Large intestine (tissue), 3 donors: ENCODE data around the gene ASPA. TPM values are rescaled to one million over a fixed set of nuclear protein-coding genes. Genes with fewer than 3 reads are reported as not detected.
"Not testable (repeated sequence)": the region's sequence is repeated elsewhere in the genome, so short reads cannot be mapped to it uniquely, and the experiment has no call there.

Experiments used
- DNase-seq, 2 donors: peaks; one replicate each; pipeline versions ENCODE4 v3.0.0 to v3.0.0-alpha.2; 2013
- H3K27ac ChIP-seq: one replicate; pipeline ENCODE4 v1.5.1; 2013; ENCODE audit warnings: low read length
- H3K27me3 ChIP-seq: 2 replicates; pipeline ENCODE4 v1.6.1; 2013; ENCODE audit warnings: low read length; ENCODE audit not compliant: control insufficient read depth, insufficient read depth
- H3K36me3 ChIP-seq: 2 replicates; pipeline ENCODE4 v1.6.1; 2013; ENCODE audit warnings: low read length; ENCODE audit not compliant: control insufficient read depth, insufficient read depth
- H3K4me1 ChIP-seq: one replicate; pipeline ENCODE4 v1.6.1; 2013; ENCODE audit warnings: low read length; ENCODE audit not compliant: control insufficient read depth, insufficient read depth
- H3K4me3 ChIP-seq: one replicate; pipeline ENCODE4 v1.5.1; 2013; ENCODE audit warnings: low read length
- H3K9me3 ChIP-seq: one replicate; pipeline ENCODE4 v1.6.1; 2013; ENCODE audit warnings: mild to moderate bottlenecking, low read depth, low read length, moderate library complexity; ENCODE audit not compliant: control insufficient read depth
- WGBS: methylation state at CpG from one replicate; pipeline ENCODE4 v1.1.5; 2013; ENCODE audit warnings: low lambda C conversion rate; ENCODE audit not compliant: insufficient coverage; 5-methylcytosine and 5-hydroxymethylcytosine counted together
- polyA plus RNA-seq: library from polyadenylated mRNA; unstranded; fragments of 120-200 nt; gene quantifications from one replicate; pipeline ENCODE4 v1.2.1, GENCODE V29; 2013

The ASPA gene
- polyA plus RNA-seq, 1 donor = 0.96 TPM

DNA sequence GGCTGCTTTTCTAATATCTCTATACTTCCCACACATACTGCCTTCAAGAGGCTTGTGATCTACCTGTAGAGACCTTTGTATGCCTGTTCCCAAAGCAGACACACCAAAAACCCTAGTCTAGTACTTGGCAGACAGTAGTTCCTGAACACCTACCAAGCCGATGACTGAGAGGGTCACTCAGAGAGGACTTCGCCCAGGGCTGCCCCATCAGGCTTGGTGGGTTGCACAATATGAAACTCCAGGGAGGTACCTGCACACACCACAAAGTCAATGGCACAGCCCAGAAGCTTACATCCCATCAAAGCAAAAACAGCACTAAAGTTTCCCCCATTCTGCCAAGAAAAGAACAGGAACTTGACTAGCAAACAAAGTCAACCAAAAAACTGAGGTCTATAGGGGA lies 30.3 kb downstream of the ASPA start:
- Histone ChIP-seq H3K36me3 (no peaks in the 10 kb centered on the region), H3K4me3 (no peak overlapping the region), H3K9me3 (no peaks in the 10 kb centered on the region), H3K27ac (no peak overlapping the region), H3K27me3 (no peaks in the 10 kb centered on the region), H3K4me1 (no peaks in the 10 kb centered on the region)
- no CpG with 5 or more reads among the region's 2 CpGs for WGBS
- peak; percentile 26 to 54 for DNase-seq

DNA sequence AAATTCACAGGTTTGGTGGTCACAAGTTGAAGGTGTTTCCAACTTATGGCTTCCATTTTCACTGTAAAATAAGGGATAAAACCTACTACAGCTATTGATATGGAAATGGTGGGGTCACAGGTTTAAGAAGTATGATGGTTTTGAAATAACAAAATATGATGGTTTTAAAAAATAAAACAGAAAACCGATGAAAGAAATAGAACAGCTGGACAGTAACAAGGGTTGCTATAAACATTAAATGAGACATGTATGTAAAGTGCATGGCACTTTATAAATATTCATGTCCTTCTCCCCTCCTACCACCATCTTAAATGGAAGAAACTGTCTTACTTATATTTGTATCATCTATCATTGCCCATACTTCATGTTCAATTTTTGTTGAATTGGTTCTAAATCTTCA lies 31.3 kb downstream of the ASPA start:
- no peaks in the 10 kb centered on the region for H3K9me3 ChIP-seq
- DNase-seq = no peak
- H3K27ac ChIP-seq = no peak overlapping the region
- H3K4me3 ChIP-seq = no peak overlapping the region
- H3K4me1 ChIP-seq = no peaks in the 10 kb centered on the region
- no peaks in the 10 kb centered on the region for H3K36me3 ChIP-seq
- H3K27me3 ChIP-seq = no peaks in the 10 kb centered on the region
- 88% methylated on average over 1 of the region's 1 CpG for WGBS

DNA sequence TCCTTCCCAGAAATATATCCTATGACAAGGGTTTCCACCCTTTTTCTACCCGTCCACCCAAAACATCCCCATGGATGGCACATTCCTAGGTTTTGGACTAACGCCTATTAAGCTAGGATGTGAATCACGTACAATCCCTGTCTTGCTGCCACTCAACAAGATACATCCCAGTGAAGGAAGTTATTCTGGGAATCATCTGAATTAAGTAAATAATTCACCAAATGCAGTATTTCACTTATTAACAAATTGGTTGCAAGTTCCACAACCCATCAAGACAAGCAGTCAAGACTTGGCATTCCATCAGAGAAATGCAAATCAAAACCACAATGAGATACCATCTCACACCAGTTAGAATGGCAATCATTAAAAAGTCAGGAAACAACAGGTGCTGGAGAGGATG lies 32.1 kb downstream of the ASPA start:
- H3K4me1 ChIP-seq = no peaks in the 10 kb centered on the region
- H3K27me3 ChIP-seq = no peaks in the 10 kb centered on the region
- H3K9me3 ChIP-seq = no peaks in the 10 kb centered on the region
- WGBS = no CpG with 5 or more reads among the region's 3 CpGs
- no peak for DNase-seq
- H3K4me3 ChIP-seq = no peak overlapping the region
- no peak overlapping the region for H3K27ac ChIP-seq
- H3K36me3 ChIP-seq = peaks cover 2% of the 10 kb centered on the region

DNA sequence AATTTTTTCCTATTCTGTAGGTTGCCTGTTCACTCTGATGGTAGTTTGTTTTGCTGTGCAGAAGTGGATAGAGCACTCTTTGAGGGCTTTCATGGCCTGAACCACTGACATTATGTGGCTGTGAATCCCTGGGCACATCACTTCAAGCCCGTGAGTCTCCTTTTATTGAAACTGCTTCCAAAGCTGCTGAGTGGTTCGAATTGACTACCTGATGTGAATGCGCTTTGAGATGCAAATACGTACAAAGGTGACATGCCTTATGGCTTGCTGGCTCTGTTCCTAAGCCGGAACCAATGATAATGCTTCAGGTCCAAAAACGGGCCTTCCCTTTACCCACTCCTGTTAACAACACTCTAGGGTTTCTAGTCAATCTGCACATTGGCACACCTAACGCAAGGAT lies 34.3 kb downstream of the ASPA start:
- no peaks in the 10 kb centered on the region for H3K4me1 ChIP-seq
- H3K9me3 ChIP-seq = no peaks in the 10 kb centered on the region
- no peaks in the 10 kb centered on the region for H3K27me3 ChIP-seq
- no CpG with 5 or more reads among the region's 7 CpGs for WGBS
- H3K36me3 ChIP-seq = peaks cover 13% of the 10 kb centered on the region
- DNase-seq = no peak
- H3K27ac ChIP-seq = no peak overlapping the region
- no peak overlapping the region for H3K4me3 ChIP-seq

DNA sequence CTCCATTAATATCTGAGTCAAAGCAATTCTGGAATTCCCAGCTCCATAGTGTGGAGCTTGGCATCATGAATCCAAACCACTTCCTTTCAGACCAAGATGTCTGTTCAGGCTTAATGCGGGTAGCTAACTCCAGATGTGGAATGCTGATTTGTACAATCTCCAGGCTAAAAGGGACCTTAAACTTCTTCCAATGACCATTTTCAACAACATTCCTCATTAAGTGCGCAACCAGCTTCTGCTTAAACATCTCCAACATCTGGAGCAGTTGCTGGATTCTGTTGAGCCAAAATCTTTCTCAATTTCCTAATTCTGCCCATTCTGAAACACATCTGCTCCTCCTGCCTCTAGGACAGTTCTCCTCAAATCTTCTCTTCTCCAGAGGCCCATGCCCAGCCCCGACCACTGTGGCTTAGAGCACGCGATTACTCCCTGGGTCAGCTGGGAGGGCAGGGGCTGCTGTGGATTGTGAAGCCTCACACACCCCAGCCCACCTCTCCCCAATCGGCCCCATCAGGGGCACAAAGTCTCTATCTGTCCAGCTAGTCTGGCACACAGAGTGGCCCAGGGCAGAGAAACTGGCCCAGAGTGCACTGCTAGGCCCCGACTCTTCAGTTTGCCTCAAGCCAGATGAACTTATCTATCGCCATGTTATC lies 36.2 kb downstream of the ASPA start:
- H3K4me3 ChIP-seq = no peak overlapping the region
- 86% methylated on average over 1 of the region's 8 CpGs for WGBS
- no peak for DNase-seq
- H3K4me1 ChIP-seq = no peaks in the 10 kb centered on the region
- no peaks in the 10 kb centered on the region for H3K9me3 ChIP-seq
- H3K27ac ChIP-seq = no peak overlapping the region
- H3K36me3 ChIP-seq = peaks cover 13% of the 10 kb centered on the region
- H3K27me3 ChIP-seq = no peaks in the 10 kb centered on the region

DNA sequence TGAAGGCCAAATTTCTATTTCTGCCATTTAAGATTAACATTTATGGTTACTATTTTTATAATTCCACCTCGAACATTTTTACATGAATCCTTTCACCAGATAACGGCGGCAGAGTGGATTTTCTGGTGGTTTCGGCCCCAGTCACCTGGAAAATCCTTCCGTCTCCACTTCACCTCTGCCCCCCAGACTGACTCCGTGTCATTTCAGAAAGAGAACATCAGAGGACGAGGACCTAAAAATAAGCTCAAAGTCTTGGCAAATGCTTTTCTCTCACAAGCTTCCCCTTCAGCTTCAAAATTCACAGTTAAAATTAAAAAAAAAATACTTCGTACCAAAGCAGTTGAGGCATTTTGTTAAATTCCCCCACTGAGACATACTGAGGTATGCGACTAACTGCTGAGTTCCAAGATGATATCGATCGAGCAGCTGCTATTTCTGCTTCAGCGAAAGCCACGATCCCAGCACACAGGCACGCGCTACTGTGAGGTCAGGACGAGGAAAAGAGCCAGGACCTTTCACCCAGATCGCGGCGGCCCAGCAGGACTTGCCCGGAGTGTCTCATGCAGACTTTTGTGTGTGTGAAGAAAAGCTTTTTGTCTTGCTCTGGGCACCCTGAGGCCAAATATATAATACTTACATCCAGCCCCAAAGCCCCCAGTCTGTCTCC lies 36.8 kb downstream of the ASPA start:
- DNase-seq = no peak
- WGBS = 87% methylated on average over 7 of the region's 20 CpGs
- Histone ChIP-seq H3K4me1 (no peaks in the 10 kb centered on the region), H3K4me3 (no peak overlapping the region), H3K9me3 (no peaks in the 10 kb centered on the region), H3K36me3 (peaks cover 13% of the 10 kb centered on the region), H3K27ac (no peak overlapping the region), H3K27me3 (no peaks in the 10 kb centered on the region)

DNA sequence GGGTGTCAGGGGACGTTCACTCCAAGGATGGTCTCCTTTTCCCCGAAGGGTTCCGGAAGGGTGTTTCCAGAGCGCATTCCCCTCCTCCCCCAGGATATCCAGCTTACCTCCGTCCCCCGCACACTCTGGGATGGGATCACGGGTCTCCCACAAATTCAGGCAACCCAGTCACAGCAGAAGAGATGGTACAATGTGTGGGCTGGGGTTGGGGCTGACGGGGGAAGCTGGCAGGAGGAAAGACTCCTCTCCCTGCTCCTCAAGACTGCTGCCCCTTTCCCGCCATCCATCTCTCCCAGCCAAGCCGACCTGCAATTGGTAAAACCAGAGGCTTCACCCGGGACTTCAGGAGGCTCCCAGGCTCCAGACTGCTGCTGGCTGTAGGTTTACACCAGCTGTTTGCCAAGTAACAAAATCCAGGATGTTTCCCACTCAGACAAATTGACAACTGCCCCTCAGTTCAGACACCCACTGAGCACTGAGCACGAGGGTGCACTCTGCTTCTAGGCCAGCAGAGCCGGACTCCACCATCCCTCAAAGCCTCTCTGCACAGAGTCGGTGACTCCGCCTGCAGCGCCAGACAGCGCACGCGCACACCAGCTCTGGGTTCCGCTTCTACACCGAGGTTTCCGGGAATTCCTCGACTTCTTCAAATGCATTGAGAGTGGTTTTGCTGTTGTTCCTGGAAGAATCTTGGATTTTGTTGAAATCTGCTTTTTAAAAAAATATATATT lies 37.7 kb downstream of the ASPA start:
- no peak for DNase-seq
- no peaks in the 10 kb centered on the region for H3K9me3 ChIP-seq
- peaks cover 18% of the 10 kb centered on the region for H3K36me3 ChIP-seq
- no peaks in the 10 kb centered on the region for H3K27me3 ChIP-seq
- no peak overlapping the region for H3K4me3 ChIP-seq
- no peaks in the 10 kb centered on the region for H3K4me1 ChIP-seq
- 93% methylated on average over 5 of the region's 23 CpGs for WGBS
- H3K27ac ChIP-seq = no peak overlapping the region

DNA sequence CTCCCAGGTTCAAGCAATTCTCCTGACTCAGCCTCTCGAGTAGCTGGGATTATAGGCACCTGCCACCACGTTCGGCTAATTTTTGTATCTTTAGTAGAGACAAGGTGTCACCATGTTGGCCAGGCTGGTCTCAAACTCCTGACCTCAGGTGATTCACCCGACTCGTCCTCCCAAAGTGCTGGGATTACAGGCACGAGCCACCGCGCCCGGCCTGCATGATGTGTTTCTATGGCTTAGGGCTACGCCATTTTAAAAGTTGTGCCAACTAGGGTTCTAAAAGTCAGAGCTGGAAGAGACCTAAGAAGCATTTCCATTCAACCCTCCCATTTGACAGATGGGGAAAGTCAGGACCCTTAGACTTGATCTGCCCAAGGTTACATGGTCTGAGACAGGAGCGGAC lies 38.4 kb downstream of the ASPA start:
- H3K4me3 ChIP-seq, H3K4me1 ChIP-seq, H3K27ac ChIP-seq, H3K27me3 ChIP-seq, DNase-seq, H3K9me3 ChIP-seq: not testable (repeated sequence)
- H3K36me3 ChIP-seq = peaks cover 22% of the 10 kb centered on the region
- WGBS = no CpG with 5 or more reads among the region's 11 CpGs

DNA sequence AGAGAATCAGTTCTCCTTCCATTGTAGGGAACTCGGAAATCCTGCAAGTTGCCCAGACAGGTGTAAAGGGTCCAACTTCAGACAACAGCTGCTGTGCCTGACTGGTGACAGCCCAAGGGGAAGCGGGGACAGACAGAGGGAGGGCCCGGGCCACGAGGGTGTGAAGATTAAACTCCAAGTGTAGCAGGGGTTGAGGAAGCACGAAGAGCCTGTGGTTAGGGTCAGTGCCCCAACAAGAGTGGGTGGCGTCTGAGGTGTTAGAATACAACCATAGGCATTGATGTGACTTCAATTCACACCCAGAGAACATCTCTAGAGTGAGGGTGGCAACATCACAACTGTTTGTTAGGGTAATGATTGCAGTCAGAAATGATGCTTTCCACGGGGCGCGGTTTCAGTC lies 39.1 kb downstream of the ASPA start:
- no peak for DNase-seq
- no CpG with 5 or more reads among the region's 9 CpGs for WGBS

DNA sequence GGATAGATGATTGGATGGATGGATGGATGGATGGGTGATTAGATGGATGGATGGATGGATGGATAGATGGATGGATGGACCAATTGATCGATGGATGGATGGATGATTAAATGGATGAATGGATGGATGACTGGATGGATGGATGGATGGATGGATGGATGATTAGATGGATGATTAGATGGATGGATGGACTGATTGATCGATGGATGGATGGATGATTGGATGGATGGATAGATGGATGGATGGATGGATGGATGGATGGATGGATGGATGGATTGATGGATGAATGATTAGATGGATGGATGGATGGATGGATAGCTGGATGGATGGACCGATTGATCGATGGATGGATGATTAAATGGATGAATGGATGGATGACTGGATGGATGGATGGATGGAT lies 43.7 kb downstream of the ASPA start:
- H3K4me1 ChIP-seq, DNase-seq, H3K27ac ChIP-seq, H3K9me3 ChIP-seq, H3K4me3 ChIP-seq, H3K27me3 ChIP-seq: not testable (repeated sequence)
- WGBS = 95% methylated on average over 4 of the region's 4 CpGs
- peaks cover 20% of the 10 kb centered on the region for H3K36me3 ChIP-seq

More for the DNA sequence above, 39.1 kb downstream of the ASPA start:
- Histone ChIP-seq H3K36me3 (peaks cover 23% of the 10 kb centered on the region), H3K27ac (no peak overlapping the region), H3K27me3 (no peaks in the 10 kb centered on the region), H3K9me3 (no peaks in the 10 kb centered on the region), H3K4me1 (no peaks in the 10 kb centered on the region), H3K4me3 (no peak overlapping the region)
